ENCODE data around the gene HCAR3.
"Not testable (repeated sequence)": the region's sequence is repeated elsewhere in the genome, so short reads cannot be mapped to it uniquely, and the experiment has no call there.

The HCAR3 gene

GRCh38 chr12:122696922-122697321 lies 19.7 kb downstream of the HCAR3 start:
- not testable (repeated sequence) for H3K27me3 Mint-ChIP-seq, H3K27ac Mint-ChIP-seq, H3K4me3 Mint-ChIP-seq, H3K36me3 Mint-ChIP-seq, H3K9me3 Mint-ChIP-seq
- H3K4me1 Mint-ChIP-seq: peaks cover 11% of the 10 kb centered on the region

DNA sequence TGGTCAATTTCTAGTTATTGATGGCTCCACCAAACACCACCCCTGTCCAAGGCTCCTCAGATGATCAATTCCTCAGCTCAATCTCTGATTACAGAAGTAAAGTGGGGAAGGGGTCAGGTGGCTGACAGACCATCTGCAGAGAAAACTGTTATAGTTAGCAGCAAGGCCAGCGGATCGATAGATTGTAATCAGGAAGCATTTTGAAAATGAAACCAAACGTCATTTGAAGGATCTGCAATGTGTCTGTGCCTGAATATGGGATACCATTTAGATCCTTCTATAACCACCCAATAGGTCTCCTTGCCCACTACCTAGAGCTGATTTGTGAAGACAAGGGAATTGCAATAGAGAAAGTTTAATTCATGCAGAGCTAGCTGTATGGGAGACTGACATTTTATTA lies 25.0 kb downstream of the HCAR3 start:
- Mint-ChIP-seq H3K9me3 (no peaks in the 10 kb centered on the region), H3K36me3 (no peaks in the 10 kb centered on the region), H3K4me3 (no peak overlapping the region)

GRCh38 chr12:122688291-122688690 lies 28.3 kb downstream of the HCAR3 start:
- Mint-ChIP-seq H3K4me1 (no peaks in the 10 kb centered on the region), H3K27me3 (no peaks in the 10 kb centered on the region), H3K27ac (no peak overlapping the region), H3K9me3 (no peaks in the 10 kb centered on the region), H3K4me3 (no peak overlapping the region), H3K36me3 (no peaks in the 10 kb centered on the region)

More for the DNA sequence above, 25.0 kb downstream of the HCAR3 start:
- Mint-ChIP-seq H3K27ac (no peak overlapping the region), H3K4me1 (no peaks in the 10 kb centered on the region), H3K27me3 (no peaks in the 10 kb centered on the region)

GRCh38 chr12:122687086-122687485 lies 29.5 kb downstream of the HCAR3 start:
- Mint-ChIP-seq H3K9me3 (no peaks in the 10 kb centered on the region), H3K4me3 (no peak overlapping the region), H3K4me1 (no peaks in the 10 kb centered on the region), H3K36me3 (no peaks in the 10 kb centered on the region), H3K27ac (no peak overlapping the region), H3K27me3 (no peaks in the 10 kb centered on the region)

DNA sequence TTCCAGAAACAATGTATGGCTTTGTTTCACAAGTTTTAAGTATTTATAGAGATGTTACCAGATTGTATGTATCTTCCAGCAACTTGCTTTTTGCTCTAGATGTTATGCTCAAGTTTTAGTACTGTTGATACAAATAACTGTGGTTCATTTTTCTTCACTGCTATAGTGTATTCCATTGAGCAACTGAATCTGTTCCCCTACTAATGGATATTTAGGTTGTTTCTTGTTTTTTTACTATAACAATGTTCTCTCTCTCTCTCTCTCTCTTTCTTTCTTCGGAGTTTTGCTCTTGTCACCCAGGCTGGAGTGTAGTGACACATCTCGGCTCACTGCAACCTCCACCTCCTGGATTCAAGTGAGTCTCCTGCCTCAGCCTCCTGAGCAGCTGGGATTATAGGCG lies 30.1 kb downstream of the HCAR3 start:
- Mint-ChIP-seq H3K27me3 (no peaks in the 10 kb centered on the region), H3K4me3 (no peak overlapping the region), H3K27ac (no peak overlapping the region), H3K4me1 (no peaks in the 10 kb centered on the region), H3K36me3 (no peaks in the 10 kb centered on the region), H3K9me3 (no peaks in the 10 kb centered on the region)

- Mint-ChIP-seq H3K36me3 (no peaks in the 10 kb centered on the region), H3K27ac (no peak overlapping the region), H3K27me3 (no peaks in the 10 kb centered on the region), H3K4me1 (no peaks in the 10 kb centered on the region), H3K9me3 (no peaks in the 10 kb centered on the region), H3K4me3 (no peak overlapping the region)
These were observed 32.3 kb downstream of the HCAR3 start for GRCh38 chr12:122684297-122684813.

GRCh38 chr12:122681814-122682213 lies 34.8 kb downstream of the HCAR3 start:
- H3K27me3 Mint-ChIP-seq: no peaks in the 10 kb centered on the region
- H3K4me3 Mint-ChIP-seq: no peak overlapping the region
- no peak overlapping the region for H3K27ac Mint-ChIP-seq
- no peaks in the 10 kb centered on the region for H3K4me1 Mint-ChIP-seq
- H3K9me3 Mint-ChIP-seq: no peaks in the 10 kb centered on the region
- H3K36me3 Mint-ChIP-seq: no peaks in the 10 kb centered on the region

GRCh38 chr12:122680989-122681388 lies 35.6 kb downstream of the HCAR3 start:
- not testable (repeated sequence) for H3K27me3 Mint-ChIP-seq, H3K4me1 Mint-ChIP-seq, H3K36me3 Mint-ChIP-seq, H3K27ac Mint-ChIP-seq, H3K9me3 Mint-ChIP-seq, H3K4me3 Mint-ChIP-seq

GRCh38 chr12:122676781-122677180 lies 39.8 kb downstream of the HCAR3 start:
- H3K4me3 Mint-ChIP-seq, H3K27me3 Mint-ChIP-seq, H3K4me1 Mint-ChIP-seq, H3K9me3 Mint-ChIP-seq, H3K36me3 Mint-ChIP-seq, H3K27ac Mint-ChIP-seq: not testable (repeated sequence)

GRCh38 chr12:122676015-122676414 lies 40.6 kb downstream of the HCAR3 start:
- H3K27ac Mint-ChIP-seq, H3K4me3 Mint-ChIP-seq, H3K9me3 Mint-ChIP-seq, H3K27me3 Mint-ChIP-seq, H3K4me1 Mint-ChIP-seq, H3K36me3 Mint-ChIP-seq: not testable (repeated sequence)

- Mint-ChIP-seq H3K27ac (no peak overlapping the region), H3K27me3 (peaks cover 1% of the 10 kb centered on the region), H3K9me3 (no peaks in the 10 kb centered on the region), H3K4me3 (no peak overlapping the region), H3K4me1 (no peaks in the 10 kb centered on the region), H3K36me3 (no peaks in the 10 kb centered on the region)
These were observed 44.1 kb downstream of the HCAR3 start for GRCh38 chr12:122672515-122672914.

GRCh38 chr12:122669397-122670070 lies 47.1 kb downstream of the HCAR3 start:
- no peak overlapping the region for H3K27ac Mint-ChIP-seq
- H3K4me3 Mint-ChIP-seq: no peak overlapping the region
- peaks cover 1% of the 10 kb centered on the region for H3K27me3 Mint-ChIP-seq
- no peaks in the 10 kb centered on the region for H3K4me1 Mint-ChIP-seq
- no peaks in the 10 kb centered on the region for H3K36me3 Mint-ChIP-seq
- H3K9me3 Mint-ChIP-seq: no peaks in the 10 kb centered on the region

GRCh38 chr12:122668268-122668667 lies 48.3 kb downstream of the HCAR3 start:
- Mint-ChIP-seq H3K9me3 (no peaks in the 10 kb centered on the region), H3K27me3 (peaks cover 1% of the 10 kb centered on the region), H3K4me3 (no peak overlapping the region), H3K36me3 (no peaks in the 10 kb centered on the region), H3K4me1 (no peaks in the 10 kb centered on the region), H3K27ac (no peak overlapping the region)

DNA sequence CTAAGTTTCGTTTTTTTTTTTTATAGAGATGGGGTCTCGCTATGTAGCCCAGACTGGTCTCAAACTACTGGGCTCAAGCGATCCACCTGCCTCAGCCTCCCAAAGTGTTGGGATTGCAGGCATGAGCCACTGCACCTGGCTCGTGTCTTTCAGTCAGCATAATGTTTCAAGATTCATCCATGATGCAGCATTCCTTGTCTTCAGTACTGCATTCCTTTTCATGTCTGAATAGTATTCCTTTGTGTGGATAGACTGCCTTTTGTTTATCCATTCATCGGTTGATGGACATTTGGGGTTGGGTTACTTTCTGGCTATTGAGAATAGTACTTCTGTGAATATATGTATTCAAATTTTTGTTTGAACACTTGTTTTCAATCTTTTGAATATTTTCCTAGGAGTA lies 50.9 kb downstream of the HCAR3 start:
- Mint-ChIP-seq H3K4me3 (no peak overlapping the region), H3K4me1 (no peaks in the 10 kb centered on the region), H3K27me3 (no peaks in the 10 kb centered on the region), H3K9me3 (no peaks in the 10 kb centered on the region), H3K36me3 (no peaks in the 10 kb centered on the region), H3K27ac (no peak overlapping the region)

GRCh38 chr12:122665349-122665748 lies 51.3 kb downstream of the HCAR3 start:
- Mint-ChIP-seq H3K36me3 (no peaks in the 10 kb centered on the region), H3K27me3 (no peaks in the 10 kb centered on the region), H3K4me3 (no peak overlapping the region), H3K4me1 (no peaks in the 10 kb centered on the region), H3K9me3 (no peaks in the 10 kb centered on the region), H3K27ac (no peak overlapping the region)
